NOMO-1 (cell line): ENCODE data around the gene C5orf52.
"Not testable (repeated sequence)": the region's sequence is repeated elsewhere in the genome, so short reads cannot be mapped to it uniquely, and the experiment has no call there.

Source experiments
- DNase-seq, 2 experiments: peaks; one replicate each; lab custom pipeline; 2025; ENCODE audit not compliant: unreplicated experiment in 2 of 2; lab: John Stamatoyannopoulos, UW

Gene C5orf52

DNA sequence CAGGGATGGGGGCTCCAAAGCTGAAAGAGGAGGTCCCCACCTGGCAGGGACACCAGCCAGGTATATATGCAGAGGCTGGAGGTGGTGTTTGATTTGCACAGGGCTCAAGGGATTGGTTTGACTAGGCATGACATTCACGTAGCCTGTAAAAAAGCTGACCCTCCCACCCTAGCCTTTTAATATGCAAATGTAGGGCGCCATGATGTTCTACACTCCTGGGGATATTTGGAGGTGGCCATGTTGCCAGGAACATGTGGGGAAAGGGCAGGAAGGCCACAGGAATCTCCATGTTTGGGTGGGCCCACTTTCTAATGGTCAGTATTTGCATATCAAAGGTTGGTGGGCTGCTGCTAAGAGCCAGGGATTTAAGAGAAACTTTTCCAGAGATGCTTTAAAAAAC, 47.9 kb downstream of the C5orf52 start:
- no peak for DNase-seq

GRCh38 chr5:157721159-157721558, 49.8 kb downstream of the C5orf52 start:
- DNase-seq: no peak

GRCh38 chr5:157722895-157723294, 51.6 kb downstream of the C5orf52 start:
- not testable (repeated sequence) for DNase-seq

- not testable (repeated sequence) for DNase-seq
Measured at GRCh38 chr5:157726607-157727006, 55.3 kb downstream of the C5orf52 start.

DNA sequence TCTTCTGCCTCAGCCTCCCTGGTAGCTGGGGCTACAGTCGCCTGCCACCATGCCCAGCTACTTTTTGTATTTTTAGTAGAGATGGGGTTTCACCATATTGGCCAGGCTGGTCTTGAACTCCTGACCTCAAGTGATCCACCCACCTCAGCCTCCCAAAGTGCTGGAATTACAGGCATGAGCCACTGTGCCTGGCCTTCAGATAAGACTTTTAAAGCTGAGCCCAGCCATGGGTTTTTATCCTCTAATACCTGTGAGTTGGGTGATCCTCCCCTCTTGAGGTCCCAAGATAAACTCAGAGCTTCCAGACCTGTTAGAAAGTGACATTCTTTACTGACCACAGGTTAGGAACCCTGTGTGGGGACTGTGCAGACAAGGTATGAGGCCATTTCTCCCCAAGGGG, 56.5 kb downstream of the C5orf52 start:
- not testable (repeated sequence) for DNase-seq
